ENCODE measurements around the gene USP10. TPM values are rescaled to one million over a fixed set of nuclear protein-coding genes. Genes with fewer than 3 reads are reported as not detected.

The USP10 gene
- total RNA-seq, 1 donor from 2014 or later: 147 TPM

GRCh38 chr16:84751947-84752346 is 52.1 kb downstream of the USP10 start:
- no peak for DNase-seq
- ChIA-PET POLR2A (no interaction called here), CTCF (interaction anchor here (1.2 to 4.1 kb wide), 6 partner anchors 13 to 219 kb away, joined by 4 to 46 read pairs (median 8); no protein-coding TSS in a partner anchor)
- no peaks in the 10 kb centered on the region for H3K9me3 Mint-ChIP-seq
- no peak for TF ChIP-seq CTCF (IDR thresholded peaks at IDR 0.05)
- ATAC-seq (ENCODE audit: low read depth): peak; percentile 9
- H3K36me3 Mint-ChIP-seq (ENCODE audit: low read depth): peaks cover 25% of the 10 kb centered on the region
- no peak overlapping the region for H3K4me3 Mint-ChIP-seq
- H3K4me1 Mint-ChIP-seq: peaks cover 66% of the 10 kb centered on the region
- intact Hi-C loops (cut with micrococcal nuclease): loop anchor here (5.0 kb wide), 2 partner anchors 335 to 565 kb away; partner anchors contain the start of gene TAF1C
- H3K27me3 Mint-ChIP-seq: no peaks in the 10 kb centered on the region
- peak overlapping the region; percentile 25 for H3K27ac Mint-ChIP-seq

DNA sequence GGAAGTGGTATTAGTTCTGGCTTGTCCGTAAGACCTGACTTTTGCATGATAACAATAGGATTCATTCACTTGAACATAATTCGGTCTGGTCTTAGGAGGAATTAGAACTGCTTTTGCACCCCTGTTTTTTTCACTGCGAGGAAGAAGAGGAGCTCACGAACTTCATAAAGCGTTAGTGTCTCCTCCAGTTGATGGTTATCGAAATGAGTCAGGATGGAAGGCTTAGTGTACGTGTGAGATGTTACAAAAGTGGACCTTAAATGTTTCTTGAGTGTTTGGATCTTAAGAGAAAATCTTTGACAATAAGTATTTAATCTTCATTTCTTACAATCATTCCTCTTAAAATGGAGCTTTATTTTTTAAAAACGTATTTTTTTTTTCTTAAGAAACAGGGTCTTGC is 52.8 kb downstream of the USP10 start:
- intact Hi-C loops (cut with micrococcal nuclease): loop anchor here (5.0 kb wide), 2 partner anchors 335 to 565 kb away; partner anchors contain the start of gene TAF1C
- ATAC-seq (ENCODE audit: low read depth) (no peak), DNase-seq (no peak)
- ChIA-PET CTCF (interaction anchor here (0.7 to 4.1 kb wide), 12 partner anchors 13 to 270 kb away, joined by 3 to 46 read pairs (median 4); no protein-coding TSS in a partner anchor), POLR2A (no interaction called here)
- no peaks in the 10 kb centered on the region for H3K27me3 Mint-ChIP-seq
- H3K4me1 Mint-ChIP-seq: peaks cover 66% of the 10 kb centered on the region
- peaks cover 24% of the 10 kb centered on the region for H3K36me3 Mint-ChIP-seq (ENCODE audit: low read depth)
- TF ChIP-seq CTCF (IDR thresholded peaks at IDR 0.05): no peak
- H3K4me3 Mint-ChIP-seq: peak overlapping the region; percentile 42
- H3K9me3 Mint-ChIP-seq: no peaks in the 10 kb centered on the region
- peak overlapping the region; percentile 19 for H3K27ac Mint-ChIP-seq

DNA sequence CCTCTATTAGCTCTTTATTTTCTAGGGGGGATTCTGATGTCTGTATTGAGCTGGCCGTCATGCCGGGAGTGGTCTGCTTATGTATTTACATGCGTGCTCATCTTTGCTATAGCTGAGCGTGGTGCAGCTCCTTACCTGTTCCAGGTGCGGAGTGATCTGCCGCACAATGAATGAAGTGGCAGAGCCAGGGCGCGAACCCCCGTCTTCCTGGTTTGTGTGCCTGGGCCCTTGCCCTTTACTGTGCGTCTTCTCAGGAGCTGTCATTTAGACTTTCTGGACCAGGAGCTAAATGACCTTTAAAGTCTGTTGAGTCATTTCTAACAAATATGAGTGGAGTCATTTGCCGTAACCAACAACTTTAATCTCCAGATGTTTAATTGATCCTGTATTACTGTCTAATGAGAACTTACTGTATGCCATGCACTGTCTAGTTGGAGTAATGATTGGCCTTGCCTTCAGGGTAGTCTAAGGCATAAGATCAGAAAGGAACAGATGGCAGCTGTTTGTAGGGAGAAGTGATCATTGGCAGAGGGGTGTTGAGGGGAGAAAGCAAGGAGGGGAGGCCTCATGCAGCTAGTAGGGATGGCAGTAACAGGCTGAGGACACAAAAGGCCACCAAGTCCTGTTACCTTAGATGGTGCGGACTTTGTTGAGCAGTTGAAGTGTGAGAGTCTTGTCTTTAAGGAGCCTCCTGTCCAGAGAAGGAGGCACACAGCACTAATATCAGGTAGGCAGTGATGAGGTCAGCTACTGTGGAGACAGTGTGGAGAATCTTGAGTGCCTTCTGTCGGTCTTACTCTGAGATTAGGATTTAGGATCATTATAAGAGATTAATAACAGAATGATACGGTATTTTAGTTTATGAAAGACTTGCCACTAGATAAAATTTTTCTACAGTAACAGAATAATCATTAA is 53.9 kb downstream of the USP10 start:
- H3K27ac Mint-ChIP-seq: peak overlapping the region; percentile 19

DNA sequence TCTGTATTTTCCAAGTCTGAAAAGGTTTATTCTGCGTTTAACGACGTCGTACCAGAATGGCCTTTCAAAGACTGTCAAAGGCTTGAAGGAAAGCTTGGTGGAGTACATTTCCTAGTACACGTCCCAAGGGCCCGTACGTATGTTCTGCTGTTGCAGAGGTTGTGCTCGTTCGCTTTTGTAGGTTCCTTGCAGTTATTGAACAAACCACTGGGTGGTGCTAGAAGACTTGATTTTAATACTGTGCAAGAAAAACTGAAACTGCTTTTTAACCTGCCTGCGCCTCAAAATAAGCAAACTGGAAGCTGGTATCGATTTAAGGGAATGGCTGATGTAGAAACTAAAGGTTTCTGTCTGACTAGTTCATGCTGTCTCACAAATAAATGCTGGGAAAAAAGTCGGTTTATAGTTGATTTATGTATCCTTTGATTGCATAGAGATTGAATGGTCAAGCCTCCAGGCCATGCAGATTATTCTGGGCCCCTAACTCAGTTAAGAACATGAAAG is 54.6 kb downstream of the USP10 start:
- Mint-ChIP-seq H3K27ac (no peak overlapping the region), H3K4me1 (peaks cover 67% of the 10 kb centered on the region), H3K4me3 (no peak overlapping the region), H3K27me3 (no peaks in the 10 kb centered on the region), H3K36me3 (ENCODE audit: low read depth) (peaks cover 31% of the 10 kb centered on the region), H3K9me3 (no peaks in the 10 kb centered on the region)
- ChIA-PET POLR2A (interaction anchor here (0.6 kb wide), 1 partner anchor 8 kb away, joined by 3 read pairs; no protein-coding TSS in a partner anchor), CTCF (interaction anchor here (0.6 to 4.1 kb wide), 11 partner anchors 8 to 217 kb away, joined by 3 to 46 read pairs (median 4); no protein-coding TSS in a partner anchor)
- DNase-seq: no peak
- peak; percentile 86 for ATAC-seq (ENCODE audit: low read depth)
- peak; percentile 77 for TF ChIP-seq CTCF (IDR thresholded peaks at IDR 0.05)
- intact Hi-C loops (cut with micrococcal nuclease): loop anchor here (1.0 to 5.0 kb wide), 5 partner anchors 16 to 567 kb away; partner anchors contain the start of gene TAF1C

More for the DNA sequence above, 53.9 kb downstream of the USP10 start:
- POLR2A ChIA-PET: no interaction called here
- Mint-ChIP-seq H3K36me3 (ENCODE audit: low read depth) (peaks cover 27% of the 10 kb centered on the region), H3K27me3 (no peaks in the 10 kb centered on the region), H3K4me3 (no peak overlapping the region), H3K4me1 (peaks cover 66% of the 10 kb centered on the region), H3K9me3 (no peaks in the 10 kb centered on the region)
- DNase-seq (no peak), ATAC-seq (ENCODE audit: low read depth) (no peak)
- intact Hi-C loops (cut with micrococcal nuclease): loop anchor here (1.0 to 5.0 kb wide), 5 partner anchors 15 to 566 kb away; partner anchors contain the start of gene TAF1C
- CTCF ChIA-PET: interaction anchor here (0.9 to 4.1 kb wide), 16 partner anchors 8 to 247 kb away, joined by 3 to 46 read pairs (median 4); no protein-coding TSS in a partner anchor
- TF ChIP-seq CTCF (IDR thresholded peaks at IDR 0.05): no peak
